GM19035 (cell line): ENCODE results near the gene ERGIC2.
"Not testable (repeated sequence)": the region's sequence is repeated elsewhere in the genome, so short reads cannot be mapped to it uniquely, and the experiment has no call there.

Source experiments
- ATAC-seq: cut with Tn5 transposase; IDR thresholded peaks from one replicate; pipeline ENCODE4 v1.9.1; 2021; ENCODE audit not compliant: unreplicated experiment

The ERGIC2 gene

GRCh38 chr12:29304388-29304787, 76.6 kb downstream of the ERGIC2 start:
- ATAC-seq = no peak

- ATAC-seq = no peak
Measured at GRCh38 chr12:29301114-29301513, 79.9 kb downstream of the ERGIC2 start.

- no peak for ATAC-seq
Measured at GRCh38 chr12:29299633-29300032, 81.3 kb downstream of the ERGIC2 start.

GRCh38 chr12:29291226-29291625, 89.7 kb downstream of the ERGIC2 start:
- no peak for ATAC-seq

- ATAC-seq = not testable (repeated sequence)
Measured at GRCh38 chr12:29290475-29290874, 90.5 kb downstream of the ERGIC2 start.

GRCh38 chr12:29288031-29288430, 92.9 kb downstream of the ERGIC2 start:
- ATAC-seq = no peak

GRCh38 chr12:29287622-29288021, 93.3 kb downstream of the ERGIC2 start:
- no peak for ATAC-seq
